Stimulated activated CD4-positive, alpha-beta T cell treated with anti-CD3 and anti-CD28 coated beads, Interleukin-15, amount 100 ng/mL, for 1 hour (primary cell): ENCODE results near the gene PSG1.
"Not testable (repeated sequence)": the region's sequence is repeated elsewhere in the genome, so short reads cannot be mapped to it uniquely, and the experiment has no call there.

Source experiments
- DNase-seq, 2 donors: peaks; one replicate each; pipeline ENCODE4 v3.0.0-alpha.2; 2020; ENCODE audit warnings: low read depth in 1 of 2, low spot score in 1 of 2

PSG1 gene

GRCh38 chr19:42831221-42832019 is 48.1 kb downstream of the PSG1 start:
- DNase-seq: no peak

- DNase-seq: not testable (repeated sequence)
These were observed 58.1 kb downstream of the PSG1 start for GRCh38 chr19:42821306-42821977.

DNA sequence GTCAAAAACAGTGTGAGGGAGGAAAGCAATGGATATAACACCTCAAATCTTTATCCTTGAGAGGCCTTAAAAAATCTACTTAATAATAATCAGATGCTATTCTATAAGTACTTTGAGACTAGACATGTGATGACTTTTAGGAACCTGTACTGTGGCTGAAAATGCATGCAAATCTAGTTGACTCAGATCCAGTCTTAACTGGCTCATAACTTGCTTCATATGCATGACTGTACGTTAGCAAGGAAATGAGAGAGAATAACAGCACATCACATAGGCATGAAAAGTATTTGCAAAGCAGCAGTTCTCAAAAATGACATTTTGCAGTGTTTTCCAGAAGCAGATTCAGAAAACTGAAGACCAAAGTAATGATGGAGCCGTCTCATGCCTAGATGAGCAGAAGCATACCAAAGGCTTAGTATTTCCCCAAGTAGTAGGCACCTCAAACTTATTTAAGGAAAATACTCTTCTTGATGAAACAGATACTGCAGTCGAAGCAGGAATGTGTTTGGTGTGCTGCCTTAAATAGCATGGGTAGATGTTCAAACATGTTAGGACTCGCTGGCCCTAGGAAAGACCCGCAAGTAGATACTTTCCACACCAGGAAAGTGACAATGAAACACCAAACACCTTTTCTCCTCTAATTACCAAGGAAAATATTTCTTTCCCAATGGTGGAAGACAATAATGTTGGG is 59.4 kb downstream of the PSG1 start:
- DNase-seq: not testable (repeated sequence)

- DNase-seq: no peak
These were observed 62.6 kb downstream of the PSG1 start for GRCh38 chr19:42816894-42817293.
